Measurements from ENCODE around the gene TAF1. TPM values are rescaled to one million over a fixed set of nuclear protein-coding genes. Genes with fewer than 3 reads are reported as not detected.
A peak's percentile ranks its signal among the peaks of the same experiment; 100 is the strongest.

The TAF1 gene
- total and polyA plus RNA-seq, 7 donors, result 5.5 to 25.6 (median 22.3) TPM

DNA sequence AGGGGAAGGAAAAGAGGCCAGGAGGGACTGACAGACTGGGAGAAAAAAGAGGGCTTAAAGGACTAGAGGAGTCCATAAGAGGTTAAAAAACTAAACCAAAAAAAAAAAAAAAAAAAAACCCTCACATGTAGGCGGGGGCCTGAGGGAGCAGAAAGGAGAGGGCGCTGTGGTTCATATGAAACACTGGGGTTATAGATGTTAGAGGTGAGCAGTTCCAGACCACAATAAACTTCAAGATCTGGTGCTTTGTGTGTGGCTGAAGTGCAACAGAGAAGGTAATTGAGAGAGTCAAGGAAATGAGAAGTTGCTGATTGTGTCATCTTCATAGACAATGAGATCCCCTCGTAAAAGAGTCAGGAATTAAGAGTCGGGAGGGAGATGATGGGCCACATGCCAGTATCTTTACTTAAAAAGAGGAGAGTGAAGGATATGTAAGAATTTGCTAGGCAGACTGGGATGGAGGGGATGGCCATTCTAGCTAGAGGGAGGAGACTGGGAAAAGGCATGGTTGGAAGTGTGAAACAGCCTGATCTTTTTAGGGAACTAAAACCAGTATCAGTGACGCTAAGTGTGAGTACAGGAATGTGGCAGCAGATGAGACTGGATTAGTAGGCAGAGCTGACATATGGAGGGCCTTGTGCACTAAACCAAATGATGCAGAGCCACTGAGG, 148.3 kb downstream of the TAF1 start:
- DNase-seq (no peak), ATAC-seq (peak; percentile 43 to 69 (median 64))
- Histone ChIP-seq H3K27ac (peak overlapping the region; percentile 76), H3K4me3 (no peak overlapping the region), H3K36me3 (ENCODE audit: insufficient read depth in 1 of 2, low read depth in 1 of 2) (no peaks in the 10 kb centered on the region), H3K9me3 (peaks cover 6% of the 10 kb centered on the region), H3K4me1 (no peaks in the 10 kb centered on the region), H3K27me3 (ENCODE audit: insufficient read depth in 3 of 3, low read length in 2 of 3) (no peaks in the 10 kb centered on the region)
- intact Hi-C loops (cut with DNase I), result no loop called here
- WGBS, 3 donors, result 11 to 21% (median 16%) methylated on average over 5 of the region's 5 CpGs
- TF ChIP-seq, protein P1, sequence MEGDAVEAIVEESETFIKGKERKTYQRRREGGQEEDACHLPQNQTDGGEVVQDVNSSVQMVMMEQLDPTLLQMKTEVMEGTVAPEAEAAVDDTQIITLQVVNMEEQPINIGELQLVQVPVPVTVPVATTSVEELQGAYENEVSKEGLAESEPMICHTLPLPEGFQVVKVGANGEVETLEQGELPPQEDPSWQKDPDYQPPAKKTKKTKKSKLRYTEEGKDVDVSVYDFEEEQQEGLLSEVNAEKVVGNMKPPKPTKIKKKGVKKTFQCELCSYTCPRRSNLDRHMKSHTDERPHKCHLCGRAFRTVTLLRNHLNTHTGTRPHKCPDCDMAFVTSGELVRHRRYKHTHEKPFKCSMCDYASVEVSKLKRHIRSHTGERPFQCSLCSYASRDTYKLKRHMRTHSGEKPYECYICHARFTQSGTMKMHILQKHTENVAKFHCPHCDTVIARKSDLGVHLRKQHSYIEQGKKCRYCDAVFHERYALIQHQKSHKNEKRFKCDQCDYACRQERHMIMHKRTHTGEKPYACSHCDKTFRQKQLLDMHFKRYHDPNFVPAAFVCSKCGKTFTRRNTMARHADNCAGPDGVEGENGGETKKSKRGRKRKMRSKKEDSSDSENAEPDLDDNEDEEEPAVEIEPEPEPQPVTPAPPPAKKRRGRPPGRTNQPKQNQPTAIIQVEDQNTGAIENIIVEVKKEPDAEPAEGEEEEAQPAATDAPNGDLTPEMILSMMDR (IDR thresholded peaks at IDR 0.05), result no peak

DNA sequence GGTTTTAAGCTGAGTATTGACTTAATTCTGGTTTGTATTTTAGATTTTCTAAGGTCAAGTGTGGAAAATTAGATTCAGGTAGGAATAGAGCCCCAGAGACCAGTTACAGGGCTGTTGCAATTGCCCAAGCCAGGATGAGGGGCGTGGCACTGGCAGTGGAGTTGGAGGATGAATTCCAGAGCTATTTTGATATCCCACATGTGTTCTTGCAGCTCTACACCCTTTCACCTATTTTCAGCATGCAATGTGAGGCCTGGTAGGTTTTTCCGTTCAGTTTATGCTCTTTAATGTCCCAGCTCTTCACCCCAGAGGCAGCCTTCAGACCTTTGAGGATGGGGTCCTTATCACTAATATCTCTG, 148.9 kb downstream of the TAF1 start:
- DNase-seq (peak; percentile 46 to 73), ATAC-seq (peak; percentile 90 to 98 (median 95))
- intact Hi-C loops (cut with DNase I), result no loop called here

More for the DNA sequence above, 148.9 kb downstream of the TAF1 start:
- Histone ChIP-seq H3K9me3 (peaks cover 6% of the 10 kb centered on the region), H3K27me3 (ENCODE audit: insufficient read depth in 3 of 3, low read length in 2 of 3) (no peaks in the 10 kb centered on the region), H3K4me3 (no peak overlapping the region), H3K4me1 (no peaks in the 10 kb centered on the region), H3K36me3 (ENCODE audit: insufficient read depth in 1 of 2, low read depth in 1 of 2) (no peaks in the 10 kb centered on the region), H3K27ac (peak overlapping the region; percentile 76)
- 29 to 51% (median 33%) methylated on average over 2 of the region's 2 CpGs for WGBS, 3 donors
- TF ChIP-seq, protein P1 (IDR thresholded peaks at IDR 0.05), result no peak

Other genes starting within 250 kb of the TAF1 start
- 10 to 100 TPM; 20.7 to 24.8 (median 23.7) TPM for gene MED12, start 247.8 kb upstream of the TAF1 start, total RNA-seq
- 10 to 100 TPM in 1 of 3 donors, 1 to 10 TPM in 2; 7.1 to 12.8 (median 7.5) TPM for gene MED12, start 247.8 kb upstream of the TAF1 start, polyA plus RNA-seq
- gene NLGN3, start 221.5 kb upstream of the TAF1 start, total RNA-seq, result under 1 TPM; 0.07 to 0.32 (median 0.15) TPM
- gene NLGN3, start 221.5 kb upstream of the TAF1 start, polyA plus RNA-seq, result under 1 TPM; 0.04 to 0.10 (median 0.08) TPM
- not detected for gene GJB1, start 143.1 kb upstream of the TAF1 start, total RNA-seq
- under 1 TPM in 2 of 3 donors, not detected in 1; 0.05 TPM for gene GJB1, start 143.1 kb upstream of the TAF1 start, polyA plus RNA-seq
- gene ZMYM3, start 112.2 kb upstream of the TAF1 start, total RNA-seq, result 10 to 100 TPM in 1 of 4 donors, 1 to 10 TPM in 3; 6.3 to 10.6 (median 7.2) TPM
- 1 to 10 TPM; 2.5 to 4.0 (median 3.0) TPM for gene ZMYM3, start 112.2 kb upstream of the TAF1 start, polyA plus RNA-seq
- 100 to 1,000 TPM; 106 to 119 (median 110) TPM for gene NONO, start 82.7 kb upstream of the TAF1 start, total RNA-seq
- gene NONO, start 82.7 kb upstream of the TAF1 start, polyA plus RNA-seq, result 10 to 100 TPM; 57.9 to 97.7 (median 91.6) TPM
- gene ITGB1BP2, start 64.6 kb upstream of the TAF1 start, total RNA-seq, result 10 to 100 TPM in 3 of 4 donors, 1 to 10 TPM in 1; 7.8 to 35.2 (median 16.7) TPM
- gene ITGB1BP2, start 64.6 kb upstream of the TAF1 start, polyA plus RNA-seq, result 10 to 100 TPM in 2 of 3 donors, 1 to 10 TPM in 1; 4.4 to 26.8 (median 13.8) TPM
- gene OGT, start 166.7 kb downstream of the TAF1 start, total RNA-seq, result 10 to 100 TPM; 40.9 to 64.1 (median 51.8) TPM
- 10 to 100 TPM; 17.2 to 63.0 (median 23.5) TPM for gene OGT, start 166.7 kb downstream of the TAF1 start, polyA plus RNA-seq
- gene GCNA, start 212.1 kb downstream of the TAF1 start, total RNA-seq, result 1 to 10 TPM in 3 of 4 donors, under 1 TPM in 1; 0.98 to 7.5 (median 2.9) TPM
- 1 to 10 TPM; 2.9 to 9.1 (median 4.7) TPM for gene GCNA, start 212.1 kb downstream of the TAF1 start, polyA plus RNA-seq